HepG2 (cell line): ENCODE data around the gene RPL38. TPM values are rescaled to one million over a fixed set of nuclear protein-coding genes. Genes with fewer than 3 reads are reported as not detected.

ENCODE experiments used
- ATF1 ChIP-seq: IDR thresholded peaks from 2 replicates; pipeline ENCODE4 v1.6.1; 2016; ENCODE audit warnings: mild to moderate bottlenecking, control low read depth
- GLI4 ChIP-seq: sonication (generic); formaldehyde crosslinking; IDR thresholded peaks from 2 replicates; pipeline ENCODE4 v1.5.1; 2020; ENCODE audit warnings: missing genetic modification reagents, mild to moderate bottlenecking, moderate library complexity, borderline replicate concordance
- HIC2 ChIP-seq: sonication (generic); formaldehyde crosslinking; IDR thresholded peaks from 2 replicates; pipeline ENCODE4 v1.9.0; 2022; ENCODE audit warnings: low read depth, missing genetic modification reagents
- HNF1A ChIP-seq, 2 experiments: sonication (generic) in 1 of 2; formaldehyde crosslinking in 1 of 2; IDR thresholded peaks; 2 replicates each; pipeline versions ENCODE4 v1.4.0 to v1.6.1; 2016 to 2020; ENCODE audit warnings: borderline replicate concordance in 1 of 2, low read depth in 1 of 2, mild to moderate bottlenecking in 1 of 2, missing genetic modification reagents in 1 of 2
- HNRNPUL1 ChIP-seq: fragments of 200-400 bp; formaldehyde crosslinking; IDR thresholded peaks from 2 replicates; pipeline ENCODE4 v1.6.1; 2017; ENCODE audit warnings: low read depth, mild to moderate bottlenecking, low read length, moderate library complexity
- LCORL ChIP-seq, 2 experiments: fragments of 450-650 bp in 1 of 2; sonication (generic) in 1 of 2; formaldehyde crosslinking in 1 of 2; IDR thresholded peaks; 2 replicates each; pipeline versions ENCODE4 v1.5.0 to v1.6.1; 2017 to 2020; ENCODE audit warnings: antibody characterized with exemption in 1 of 2, missing genetic modification reagents in 1 of 2
- MTA1 ChIP-seq: sonication (generic); formaldehyde crosslinking; IDR thresholded peaks from 2 replicates; pipeline ENCODE4 v1.4.0; 2020; ENCODE audit warnings: missing genetic modification reagents, mild to moderate bottlenecking, borderline replicate concordance
- SAFB2 ChIP-seq: sonication (generic); formaldehyde crosslinking; IDR thresholded peaks from 2 replicates; pipeline ENCODE4 v1.5.1; 2020; ENCODE audit warnings: missing genetic modification reagents, low read depth, mild to moderate bottlenecking, borderline replicate concordance
- TEAD3 ChIP-seq: optimal IDR thresholded peaks from 2 replicates; pipeline ENCODE3; 2016; ENCODE audit warnings: borderline replicate concordance
- TOE1 ChIP-seq: sonication (generic); formaldehyde crosslinking; IDR thresholded peaks from 2 replicates; pipeline ENCODE4 v1.4.0; 2020; ENCODE audit warnings: mild to moderate bottlenecking, missing genetic modification reagents
- ZFYVE20 ChIP-seq: sonication (generic); formaldehyde crosslinking; IDR thresholded peaks from 2 replicates; pipeline ENCODE4 v1.8.0; 2023; ENCODE audit warnings: low read depth, mild to moderate bottlenecking, moderate library complexity, missing genetic modification reagents, borderline replicate concordance
- ZMAT3 ChIP-seq: sonication (generic); formaldehyde crosslinking; conservative IDR thresholded peaks from 2 replicates; pipeline ENCODE4 v1.7.0; 2021; ENCODE audit warnings: missing genetic modification reagents
- ZNF264 ChIP-seq: sonication (generic); formaldehyde crosslinking; IDR thresholded peaks from 2 replicates; pipeline ENCODE4 v1.4.0; 2020; ENCODE audit warnings: missing genetic modification reagents
- ZNF563 ChIP-seq: sonication (generic); formaldehyde crosslinking; IDR thresholded peaks from 2 replicates; pipeline ENCODE4 v1.8.0; 2022; ENCODE audit warnings: mild to moderate bottlenecking, moderate library complexity, missing genetic modification reagents
- ZNF564 ChIP-seq: sonication (generic); formaldehyde crosslinking; IDR thresholded peaks from 2 replicates; pipeline ENCODE4 v1.8.1; 2023; ENCODE audit warnings: mild to moderate bottlenecking, missing genetic modification reagents
- ZNF770 ChIP-seq: sonication (generic); formaldehyde crosslinking; IDR thresholded peaks from 2 replicates; pipeline ENCODE4 v1.5.0; 2020; ENCODE audit warnings: mild to moderate bottlenecking, missing genetic modification reagents
- ZNF879 ChIP-seq: sonication (generic); formaldehyde crosslinking; IDR thresholded peaks from 2 replicates; pipeline ENCODE4 v1.8.1; 2023; ENCODE audit warnings: missing genetic modification reagents
- polyA plus RNA-seq, 8 experiments: library from polyadenylated mRNA; depleted of rRNA in 3 of 8; stranded (reverse) in 7 of 8; unstranded in 1 of 8; fragments of >200 nt; fragmentation: Illumina TruSeq in 4 of 8; extraction: Trizol in 4 of 8; gene quantifications; 2 replicates each; pipeline versions ENCODE4 v1.2.1 to v1.2.3, GENCODE V29; 2011 to 2016; ENCODE audit warnings: low read depth in 4 of 8, missing spikeins in 1 of 8, mixed read lengths in 1 of 8; ENCODE audit not compliant: insufficient read depth in 1 of 8
- total RNA-seq, 5 experiments: library from RNA; depleted of rRNA; stranded (reverse); fragments of >200 nt; fragmentation: Illumina TruSeq; extraction: Trizol; gene quantifications; 2 replicates each; pipeline ENCODE4 v1.2.3, GENCODE V29; 2016; ENCODE audit warnings: low read depth in 1 of 5
- TF ChIP-seq, protein P1 (sequence below): sonication (generic); formaldehyde crosslinking; IDR thresholded peaks from 2 replicates; pipeline ENCODE4 v1.4.0; 2020; ENCODE audit warnings: mild to moderate bottlenecking, missing genetic modification reagents

RPL38 gene
- total and polyA plus RNA-seq, 2 of the 13 experiments (the other 11 are each of a cell fraction or from before 2014, with no cell fraction given) = 2,370 to 2,372 TPM

DNA sequence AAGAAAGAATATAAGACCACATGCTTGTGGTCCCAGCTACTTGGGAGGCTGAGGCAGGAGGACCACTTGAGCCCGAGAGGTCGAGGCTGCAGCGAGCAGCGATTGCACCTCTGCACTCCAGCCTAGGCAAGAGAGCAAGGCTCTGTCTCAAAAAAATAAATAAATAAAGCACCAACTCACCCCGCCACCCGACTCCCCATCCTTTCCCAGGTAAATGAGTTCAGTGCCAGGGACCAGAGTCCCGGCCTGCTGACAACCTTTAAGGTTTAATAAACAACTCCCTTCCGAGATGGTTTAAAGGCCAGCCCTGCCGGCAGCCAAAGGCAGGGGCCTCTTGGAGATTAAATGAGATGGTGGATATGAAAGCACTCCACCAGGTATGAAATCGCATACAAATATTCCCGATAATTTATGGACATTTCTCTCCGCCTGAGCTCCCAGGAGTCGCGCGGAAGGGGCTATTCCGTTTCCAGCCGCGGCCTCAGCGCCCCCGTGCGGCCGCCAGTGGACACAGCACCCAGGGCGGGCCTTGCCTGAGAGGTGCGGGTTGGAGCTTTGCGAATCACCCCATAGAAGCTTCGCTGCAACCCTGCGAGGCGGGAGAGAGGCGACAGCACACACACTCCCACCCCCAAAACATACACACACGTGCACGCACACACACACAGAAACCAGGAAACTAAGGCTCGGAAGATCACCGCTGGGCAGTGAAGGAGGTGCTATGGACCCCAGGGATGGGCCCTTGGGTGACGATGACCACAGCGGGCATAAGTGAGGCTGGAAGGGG, 4.0 kb upstream of the RPL38 start (continued):
- TF ChIP-seq HIC2 (CRISPR knock-in tag) = no peak
- TF ChIP-seq HNRNPUL1 = no peak
- no peak for TF ChIP-seq TEAD3 (CRISPR knock-in tag)
- peak; percentile 90 for TF ChIP-seq ZNF770 (CRISPR knock-in tag)
- no peak for TF ChIP-seq HNF1A (IDR thresholded peaks at IDR 0.05; ENCODE audit: low read depth)
- no peak for TF ChIP-seq HNF1A (CRISPR knock-in tag; IDR thresholded peaks at IDR 0.05; ENCODE audit: borderline replicate concordance)
- TF ChIP-seq ZNF563 = no peak
- no peak for TF ChIP-seq ZMAT3 (CRISPR knock-in tag)
- no peak for TF ChIP-seq ZNF264 (CRISPR knock-in tag)
- no peak for TF ChIP-seq ZNF879 (CRISPR knock-in tag)
- TF ChIP-seq TOE1 (CRISPR knock-in tag) = no peak
- TF ChIP-seq SAFB2 (CRISPR knock-in tag) = no peak
- TF ChIP-seq GLI4 = no peak
- no peak for TF ChIP-seq ZFYVE20 (CRISPR knock-in tag)
- TF ChIP-seq ATF1 (CRISPR knock-in tag) = no peak
- TF ChIP-seq, protein P1, sequence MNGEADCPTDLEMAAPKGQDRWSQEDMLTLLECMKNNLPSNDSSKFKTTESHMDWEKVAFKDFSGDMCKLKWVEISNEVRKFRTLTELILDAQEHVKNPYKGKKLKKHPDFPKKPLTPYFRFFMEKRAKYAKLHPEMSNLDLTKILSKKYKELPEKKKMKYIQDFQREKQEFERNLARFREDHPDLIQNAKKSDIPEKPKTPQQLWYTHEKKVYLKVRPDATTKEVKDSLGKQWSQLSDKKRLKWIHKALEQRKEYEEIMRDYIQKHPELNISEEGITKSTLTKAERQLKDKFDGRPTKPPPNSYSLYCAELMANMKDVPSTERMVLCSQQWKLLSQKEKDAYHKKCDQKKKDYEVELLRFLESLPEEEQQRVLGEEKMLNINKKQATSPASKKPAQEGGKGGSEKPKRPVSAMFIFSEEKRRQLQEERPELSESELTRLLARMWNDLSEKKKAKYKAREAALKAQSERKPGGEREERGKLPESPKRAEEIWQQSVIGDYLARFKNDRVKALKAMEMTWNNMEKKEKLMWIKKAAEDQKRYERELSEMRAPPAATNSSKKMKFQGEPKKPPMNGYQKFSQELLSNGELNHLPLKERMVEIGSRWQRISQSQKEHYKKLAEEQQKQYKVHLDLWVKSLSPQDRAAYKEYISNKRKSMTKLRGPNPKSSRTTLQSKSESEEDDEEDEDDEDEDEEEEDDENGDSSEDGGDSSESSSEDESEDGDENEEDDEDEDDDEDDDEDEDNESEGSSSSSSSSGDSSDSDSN (CRISPR knock-in tag) = no peak
- no peak for TF ChIP-seq MTA1 (CRISPR knock-in tag)
- TF ChIP-seq ZNF564 (CRISPR knock-in tag) = no peak
- TF ChIP-seq LCORL (IDR thresholded peaks at IDR 0.05) = no peak
- no peak for TF ChIP-seq LCORL (CRISPR knock-in tag; IDR thresholded peaks at IDR 0.05)
